ENCODE results near the gene NOD1. TPM values are rescaled to one million over a fixed set of nuclear protein-coding genes. Genes with fewer than 3 reads are reported as not detected.

Gene NOD1
- total RNA-seq, 1 experiment from 2014 or later, result 13.5 TPM

DNA sequence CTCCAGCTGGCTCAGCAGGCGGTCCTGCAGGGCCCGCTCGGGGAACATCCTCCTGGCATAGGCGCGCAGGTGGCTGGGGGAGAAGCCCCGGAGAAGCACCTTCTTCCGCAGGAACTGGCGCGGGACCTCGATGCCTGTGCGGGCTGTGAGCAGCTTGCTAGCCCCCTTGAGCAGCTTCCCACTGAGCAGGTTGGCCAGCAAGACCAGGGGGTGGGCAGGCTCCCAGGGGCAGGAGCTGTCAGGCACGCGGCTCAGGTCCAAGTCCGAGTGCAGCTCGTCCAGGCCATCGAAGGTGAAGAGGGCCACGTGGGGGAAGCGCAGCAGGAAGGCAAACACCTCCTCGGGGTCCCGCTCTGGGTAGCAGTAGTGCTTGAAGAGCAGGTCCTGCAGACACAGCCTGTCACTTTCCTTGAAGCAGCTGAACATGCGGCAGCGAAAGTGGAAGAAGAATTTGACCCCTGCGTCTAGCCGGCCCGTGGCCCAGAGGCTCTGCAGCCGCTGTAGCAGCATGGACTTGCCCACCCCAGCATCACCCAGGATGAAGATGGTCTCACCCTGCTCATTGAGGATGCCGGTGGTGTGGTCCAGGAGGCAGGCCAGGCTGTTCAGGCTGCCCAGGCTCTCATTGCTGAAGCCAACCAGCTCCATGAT lies 26.2 kb downstream of the NOD1 start:
- Histone ChIP-seq H3K4me3 (ENCODE audit: insufficient read depth, low read depth, low read length) (no peak overlapping the region), H3K27me3 (ENCODE audit: control insufficient read depth, insufficient read depth, low read length) (no peaks in the 10 kb centered on the region), H3K36me3 (replicated peaks; ENCODE audit: control insufficient read depth, insufficient read depth, low read length) (no peaks in the 10 kb centered on the region; the same call in 1 of the 2 replicates)
- DNase-seq, result peak; percentile 52

DNA sequence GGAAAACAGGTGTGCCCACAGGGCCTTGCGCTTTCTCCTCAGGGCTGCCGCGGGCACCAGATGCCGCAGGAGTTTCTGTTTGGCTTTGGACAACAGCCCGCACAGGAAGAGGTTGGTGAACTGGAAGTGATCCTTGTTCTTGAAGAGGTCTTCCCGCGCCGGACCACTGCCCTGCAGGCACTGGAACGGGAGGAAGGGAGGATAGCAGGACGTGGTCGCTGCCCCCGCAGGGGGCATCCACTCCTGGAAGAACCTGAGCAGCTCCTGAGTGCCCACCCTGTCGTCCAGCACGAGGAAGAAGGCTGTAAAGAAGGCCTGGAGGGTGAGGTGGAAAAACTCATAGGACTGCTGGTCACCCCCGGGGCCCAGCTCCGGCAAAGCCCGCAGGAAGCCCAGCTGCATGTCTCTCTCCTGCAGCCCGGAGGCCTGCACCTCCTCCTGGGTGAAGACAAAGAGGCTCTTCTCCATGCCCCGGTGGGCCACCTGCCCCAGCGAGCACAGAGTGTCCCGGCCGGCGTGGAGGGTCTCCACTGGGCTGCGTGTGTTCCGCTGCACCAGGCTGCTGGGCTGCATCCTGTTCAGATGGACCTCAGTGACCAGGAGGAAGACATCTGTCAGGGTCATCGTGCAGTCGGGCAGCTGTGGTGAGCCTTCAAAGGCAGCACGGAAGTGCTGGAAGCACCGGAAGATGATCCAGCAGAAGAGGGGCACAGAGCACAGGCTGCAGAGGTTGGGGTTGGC lies 26.9 kb downstream of the NOD1 start:
- H3K4me3 ChIP-seq (ENCODE audit: insufficient read depth, low read depth, low read length), result no peak overlapping the region
- H3K36me3 ChIP-seq (replicated peaks; ENCODE audit: control insufficient read depth, insufficient read depth, low read length), result no peaks in the 10 kb centered on the region; the same call in 1 of the 2 replicates
- peak; percentile 64 for DNase-seq
- no peaks in the 10 kb centered on the region for H3K27me3 ChIP-seq (ENCODE audit: control insufficient read depth, insufficient read depth, low read length)

DNA sequence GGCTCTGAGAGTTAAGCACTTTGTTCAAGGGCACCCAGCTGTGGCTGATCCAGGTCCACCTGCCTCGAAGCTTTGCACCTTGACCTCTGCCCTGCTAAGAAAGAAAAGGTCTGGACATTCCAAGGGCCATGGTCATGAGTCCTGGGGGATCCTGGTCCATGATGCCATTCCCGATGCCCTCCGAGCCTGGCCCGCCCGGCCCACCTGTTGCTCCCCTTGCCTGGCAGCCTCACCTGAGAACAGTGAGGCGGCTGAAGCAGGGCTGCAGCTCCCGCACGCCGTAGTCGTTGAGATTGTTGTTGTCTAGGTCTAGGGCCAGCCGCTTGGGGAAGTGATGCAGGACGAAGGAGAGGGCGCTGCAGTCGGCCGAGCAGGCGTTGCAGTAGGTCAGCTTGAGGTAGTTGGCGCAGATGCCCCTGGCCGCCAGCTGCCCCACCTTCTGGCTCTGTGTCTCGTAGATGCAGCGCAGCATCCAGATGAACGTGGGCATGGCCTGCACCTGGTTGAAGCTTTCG lies 27.5 kb downstream of the NOD1 start:
- no peaks in the 10 kb centered on the region; the same call in 1 of the 2 replicates for H3K36me3 ChIP-seq (replicated peaks; ENCODE audit: control insufficient read depth, insufficient read depth, low read length)
- peak; percentile 43 for DNase-seq
- H3K4me3 ChIP-seq (ENCODE audit: insufficient read depth, low read depth, low read length), result no peak overlapping the region

DNA sequence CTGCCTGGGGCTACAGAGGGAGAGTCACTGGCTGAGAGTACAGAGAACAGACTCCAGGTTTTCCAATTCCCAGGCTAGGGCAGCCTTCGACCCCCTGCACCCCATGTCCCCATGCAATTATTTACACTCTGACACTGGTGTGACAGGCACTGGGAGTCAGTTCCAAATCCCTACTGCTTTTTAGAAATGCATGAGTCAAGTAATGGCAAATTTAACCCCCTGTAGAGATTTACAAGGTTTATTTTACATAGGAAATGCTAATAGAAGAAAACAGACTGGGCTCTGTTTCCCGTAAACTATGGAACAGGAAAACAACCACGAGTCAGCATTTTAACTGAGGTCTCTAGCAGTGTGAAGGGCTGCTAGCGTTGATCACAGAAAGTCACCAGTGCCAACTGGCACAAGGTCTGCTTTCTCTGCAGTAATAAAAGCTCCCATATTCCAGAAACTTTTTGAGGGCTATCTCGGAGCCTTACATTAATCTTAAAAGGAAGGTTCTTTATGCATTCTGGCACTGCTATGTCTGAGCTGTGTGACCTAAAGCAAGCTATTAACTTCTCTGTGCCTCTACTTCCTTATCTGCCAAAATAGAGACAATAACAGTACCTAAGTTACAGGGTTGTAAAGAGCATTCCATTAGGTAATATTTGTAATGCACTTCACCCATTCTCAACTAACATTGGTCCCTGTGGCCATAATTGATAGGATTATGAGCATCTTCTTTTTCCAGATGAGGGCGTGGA lies 28.2 kb downstream of the NOD1 start:
- Histone ChIP-seq H3K4me3 (ENCODE audit: insufficient read depth, low read depth, low read length) (no peak overlapping the region), H3K27me3 (ENCODE audit: control insufficient read depth, insufficient read depth, low read length) (no peaks in the 10 kb centered on the region), H3K36me3 (replicated peaks; ENCODE audit: control insufficient read depth, insufficient read depth, low read length) (no peaks in the 10 kb centered on the region; the same call in 1 of the 2 replicates)
- peak; percentile 57 for DNase-seq

More for the DNA sequence above, 27.5 kb downstream of the NOD1 start:
- H3K27me3 ChIP-seq (ENCODE audit: control insufficient read depth, insufficient read depth, low read length), result no peaks in the 10 kb centered on the region

DNA sequence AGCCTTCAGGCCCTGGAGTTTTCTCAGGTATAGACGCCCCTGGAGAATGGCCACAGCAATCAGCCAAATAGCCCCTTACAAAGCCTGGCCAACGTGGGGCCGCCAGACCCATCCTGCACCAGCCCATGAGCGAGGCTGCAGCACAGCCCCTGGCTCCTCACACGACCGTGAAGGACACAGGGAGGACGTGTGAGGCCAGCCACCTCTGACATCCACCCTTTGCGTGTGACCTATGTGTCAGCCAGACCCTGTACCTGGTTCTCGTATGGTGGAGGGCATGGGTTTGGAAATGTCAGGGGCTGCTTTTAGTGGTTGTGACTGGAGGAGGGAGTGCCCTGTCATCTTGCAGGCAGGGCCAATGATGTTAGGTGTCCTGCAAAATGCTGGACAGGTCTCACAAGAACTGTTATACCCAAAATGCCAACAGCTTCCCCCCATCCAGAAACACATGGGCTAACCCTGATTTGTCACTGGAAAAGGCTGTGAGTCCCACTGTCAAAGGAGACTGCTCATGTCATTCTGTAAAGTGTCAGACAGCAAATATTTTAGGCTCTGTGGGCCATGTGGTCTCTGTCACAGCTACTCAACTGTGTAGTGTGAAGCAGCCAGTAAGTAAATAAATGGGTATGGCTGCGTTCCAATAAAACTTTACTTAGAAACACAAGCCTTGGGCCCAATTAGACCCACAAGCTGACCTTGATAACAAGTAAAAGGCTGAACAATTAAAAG lies 30.0 kb downstream of the NOD1 start:
- DNase-seq, result no peak
- Histone ChIP-seq H3K27me3 (ENCODE audit: control insufficient read depth, insufficient read depth, low read length) (no peaks in the 10 kb centered on the region), H3K4me3 (ENCODE audit: insufficient read depth, low read depth, low read length) (no peak overlapping the region), H3K36me3 (replicated peaks; ENCODE audit: control insufficient read depth, insufficient read depth, low read length) (peaks cover 1% of the 10 kb centered on the region)

DNA sequence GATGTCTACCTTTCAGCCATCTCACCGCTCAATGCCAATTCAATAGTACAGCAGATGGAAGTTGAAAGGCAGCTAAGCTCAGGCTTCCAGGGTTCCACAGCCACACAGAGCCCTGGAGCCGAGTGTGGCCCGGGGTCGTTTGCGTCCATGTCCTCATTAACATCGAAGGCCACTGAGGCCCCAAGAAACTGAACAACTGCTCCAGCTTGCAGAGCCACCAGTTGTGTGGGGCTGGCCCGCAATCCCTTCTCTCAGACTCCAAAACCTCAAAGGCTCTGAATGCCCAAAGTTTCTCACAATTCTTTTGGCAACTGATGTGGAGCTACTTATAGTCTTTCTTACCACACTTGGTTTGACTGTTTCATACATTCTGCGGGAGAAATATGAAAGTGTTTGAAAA lies 31.1 kb downstream of the NOD1 start:
- H3K4me3 ChIP-seq (ENCODE audit: insufficient read depth, low read depth, low read length), result no peak overlapping the region
- H3K27me3 ChIP-seq (ENCODE audit: control insufficient read depth, insufficient read depth, low read length), result no peaks in the 10 kb centered on the region
- H3K36me3 ChIP-seq (replicated peaks; ENCODE audit: control insufficient read depth, insufficient read depth, low read length), result peaks cover 1% of the 10 kb centered on the region
- DNase-seq, result no peak

DNA sequence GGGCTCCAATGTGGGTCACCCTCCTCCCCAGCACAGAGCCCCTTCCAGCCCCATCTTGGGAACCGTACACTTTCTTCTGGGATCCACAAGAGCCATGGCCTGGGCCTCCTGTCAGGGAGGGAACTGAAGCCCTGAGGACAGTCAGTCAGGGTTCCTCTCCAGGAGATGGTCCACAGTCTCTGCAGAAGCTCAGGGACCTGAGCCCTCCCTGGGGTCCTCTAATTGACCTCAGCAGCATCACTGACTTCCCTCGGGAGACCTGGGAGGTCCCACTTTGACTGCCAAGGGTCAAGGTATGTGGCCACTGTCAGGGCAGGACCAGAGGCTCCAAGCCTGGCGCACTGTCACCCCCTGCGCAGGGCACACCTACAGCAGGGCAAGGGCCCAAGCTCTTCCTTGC lies 32.3 kb downstream of the NOD1 start:
- Histone ChIP-seq H3K27me3 (ENCODE audit: control insufficient read depth, insufficient read depth, low read length) (no peaks in the 10 kb centered on the region), H3K36me3 (replicated peaks; ENCODE audit: control insufficient read depth, insufficient read depth, low read length) (peaks cover 1% of the 10 kb centered on the region; the same call in 1 of the 2 replicates), H3K4me3 (ENCODE audit: insufficient read depth, low read depth, low read length) (no peak overlapping the region)
- no peak for DNase-seq

DNA sequence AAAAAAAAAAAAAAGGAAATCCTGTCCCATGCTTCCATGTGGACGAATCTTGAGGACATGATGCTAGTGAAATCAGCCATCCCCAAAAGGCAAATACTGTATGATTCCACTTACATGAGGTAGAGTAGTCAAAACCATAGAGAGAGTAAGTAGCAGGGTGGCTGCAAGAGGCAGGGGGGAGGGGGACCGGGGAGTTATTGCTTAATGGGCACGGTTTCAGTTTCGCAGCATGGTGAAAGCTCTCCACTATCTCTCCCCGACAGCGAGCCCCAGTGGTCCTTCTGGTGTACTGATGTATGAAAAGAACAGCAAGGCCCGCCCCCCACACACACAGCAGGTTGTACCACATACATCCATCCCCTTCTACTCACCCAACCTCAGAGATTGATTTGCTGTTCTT lies 32.8 kb downstream of the NOD1 start:
- no peaks in the 10 kb centered on the region for H3K27me3 ChIP-seq (ENCODE audit: control insufficient read depth, insufficient read depth, low read length)

DNA sequence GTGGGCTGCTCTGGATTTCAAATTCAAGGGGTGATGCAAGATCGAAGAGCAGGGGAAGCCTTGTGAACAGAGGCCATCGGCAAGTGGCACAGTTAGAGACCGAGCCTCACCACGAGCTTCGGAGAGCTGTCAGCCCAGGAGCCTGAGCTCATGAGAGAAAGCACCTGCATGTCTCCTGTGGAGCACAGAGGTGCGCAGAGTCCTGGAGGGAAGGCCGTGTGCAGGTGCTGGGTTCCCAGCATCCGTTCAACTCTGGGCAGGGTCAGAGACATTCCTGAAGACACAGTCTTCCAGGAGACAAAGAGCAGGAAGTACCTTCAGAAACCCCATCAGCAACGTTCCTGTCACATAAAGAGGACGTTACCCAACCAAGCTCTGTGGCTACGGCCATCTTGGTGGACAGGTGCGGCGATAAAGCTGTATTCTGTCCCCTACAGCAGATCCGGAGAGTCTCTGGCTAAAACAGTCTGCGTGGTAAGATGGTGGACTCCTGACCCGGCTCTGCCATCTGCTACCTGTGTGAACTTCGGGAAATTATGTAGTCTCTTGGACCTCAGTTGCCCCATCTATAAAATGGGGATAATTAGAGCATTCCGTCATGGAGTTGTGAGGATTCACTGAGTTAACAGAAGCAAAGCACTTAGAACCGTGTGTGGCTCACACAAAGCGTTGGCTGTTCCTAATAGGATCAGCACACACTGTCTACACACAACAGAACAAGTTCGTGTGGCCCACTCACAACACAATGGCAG lies 40.6 kb downstream of the NOD1 start:
- H3K27me3 ChIP-seq (ENCODE audit: control insufficient read depth, insufficient read depth, low read length), result no peaks in the 10 kb centered on the region
- H3K4me3 ChIP-seq (ENCODE audit: insufficient read depth, low read depth, low read length), result no peak overlapping the region
- DNase-seq, result no peak
- no peaks in the 10 kb centered on the region; the same call in 1 of the 2 replicates for H3K36me3 ChIP-seq (replicated peaks; ENCODE audit: control insufficient read depth, insufficient read depth, low read length)

More for the DNA sequence above, 32.8 kb downstream of the NOD1 start:
- DNase-seq, result peak; percentile 74
- no peak overlapping the region for H3K4me3 ChIP-seq (ENCODE audit: insufficient read depth, low read depth, low read length)
- peaks cover 1% of the 10 kb centered on the region; the same call in 1 of the 2 replicates for H3K36me3 ChIP-seq (replicated peaks; ENCODE audit: control insufficient read depth, insufficient read depth, low read length)

DNA sequence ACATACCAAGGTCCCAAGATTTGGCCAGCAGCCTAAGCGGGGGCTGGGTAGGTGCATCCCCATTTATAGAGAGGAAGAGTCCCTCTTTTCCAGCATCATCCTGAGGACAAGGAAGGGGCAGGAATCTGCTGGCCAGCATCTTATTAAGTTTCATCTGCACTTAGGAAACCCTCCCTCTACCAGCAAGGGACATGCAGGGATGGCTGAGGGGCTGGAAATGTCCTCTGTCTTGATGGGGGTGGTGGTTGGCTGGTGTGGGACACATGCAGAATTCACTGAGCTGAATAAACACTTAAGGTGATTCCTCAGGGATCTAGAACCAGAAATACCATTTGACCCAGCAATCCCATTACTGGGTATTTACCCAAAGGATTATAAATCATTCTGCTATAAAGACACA lies 42.1 kb downstream of the NOD1 start:
- H3K27me3 ChIP-seq (ENCODE audit: control insufficient read depth, insufficient read depth, low read length), result no peaks in the 10 kb centered on the region
- DNase-seq, result no peak
- H3K36me3 ChIP-seq (replicated peaks; ENCODE audit: control insufficient read depth, insufficient read depth, low read length), result no peaks in the 10 kb centered on the region; the same call in 1 of the 2 replicates

DNA sequence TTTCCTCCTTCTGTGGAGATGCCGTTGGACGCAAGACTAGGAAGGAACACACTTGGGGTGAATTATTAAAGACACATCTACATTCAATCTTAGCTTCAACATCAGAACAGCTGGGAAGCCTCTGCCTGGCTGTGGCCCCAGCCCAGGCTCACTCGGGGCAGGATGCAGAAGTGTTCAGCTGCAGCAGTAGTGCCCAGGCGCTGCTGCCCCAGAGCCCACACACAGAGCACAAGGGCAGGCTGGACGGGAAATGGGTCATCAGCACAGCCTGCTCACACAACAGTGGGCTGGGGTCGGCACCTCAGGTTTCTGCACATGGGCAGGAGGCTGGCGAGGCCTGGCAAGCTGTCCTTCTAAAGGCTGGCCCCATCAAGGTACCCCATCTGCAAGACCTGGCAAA lies 42.5 kb downstream of the NOD1 start:
- Histone ChIP-seq H3K4me3 (ENCODE audit: insufficient read depth, low read depth, low read length) (no peak overlapping the region), H3K36me3 (replicated peaks; ENCODE audit: control insufficient read depth, insufficient read depth, low read length) (no peaks in the 10 kb centered on the region; the same call in 1 of the 2 replicates), H3K27me3 (ENCODE audit: control insufficient read depth, insufficient read depth, low read length) (no peaks in the 10 kb centered on the region)
- no peak for DNase-seq

More for the DNA sequence above, 42.1 kb downstream of the NOD1 start:
- no peak overlapping the region for H3K4me3 ChIP-seq (ENCODE audit: insufficient read depth, low read depth, low read length)

DNA sequence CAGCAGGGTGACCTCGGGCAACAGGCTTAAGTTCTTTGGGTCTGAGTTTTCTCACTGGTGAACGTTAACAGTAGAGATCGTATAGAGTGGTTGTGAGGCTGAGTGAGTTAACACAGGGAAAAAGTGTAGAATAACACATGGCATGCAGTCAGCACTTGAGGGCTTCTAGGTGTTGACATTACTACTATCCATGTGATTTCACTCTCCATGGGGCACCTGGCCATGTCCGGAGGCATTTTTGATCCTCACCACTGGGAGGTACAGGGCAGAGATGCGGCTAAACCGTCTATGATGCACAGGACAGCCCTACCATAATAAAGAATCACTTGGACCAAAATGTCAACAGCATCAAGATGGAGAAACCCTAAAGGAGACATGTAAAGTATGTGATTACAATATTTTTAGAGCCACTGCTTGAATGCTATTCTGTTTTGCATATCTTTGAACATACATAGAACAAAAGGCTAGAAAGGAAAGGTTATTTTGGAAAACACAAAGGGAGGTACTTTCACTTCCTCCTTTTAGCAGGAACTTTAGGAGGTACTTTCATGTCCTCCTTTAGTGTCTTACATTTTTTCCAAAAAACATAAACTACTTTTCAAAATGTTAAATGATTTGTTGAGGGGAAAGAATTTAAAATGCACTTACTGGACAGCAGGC lies 44.3 kb downstream of the NOD1 start:
- H3K27me3 ChIP-seq (ENCODE audit: control insufficient read depth, insufficient read depth, low read length), result no peaks in the 10 kb centered on the region
- no peak overlapping the region for H3K4me3 ChIP-seq (ENCODE audit: insufficient read depth, low read depth, low read length)
- no peak for DNase-seq
- H3K36me3 ChIP-seq (replicated peaks; ENCODE audit: control insufficient read depth, insufficient read depth, low read length), result no peaks in the 10 kb centered on the region; the same call in 1 of the 2 replicates

DNA sequence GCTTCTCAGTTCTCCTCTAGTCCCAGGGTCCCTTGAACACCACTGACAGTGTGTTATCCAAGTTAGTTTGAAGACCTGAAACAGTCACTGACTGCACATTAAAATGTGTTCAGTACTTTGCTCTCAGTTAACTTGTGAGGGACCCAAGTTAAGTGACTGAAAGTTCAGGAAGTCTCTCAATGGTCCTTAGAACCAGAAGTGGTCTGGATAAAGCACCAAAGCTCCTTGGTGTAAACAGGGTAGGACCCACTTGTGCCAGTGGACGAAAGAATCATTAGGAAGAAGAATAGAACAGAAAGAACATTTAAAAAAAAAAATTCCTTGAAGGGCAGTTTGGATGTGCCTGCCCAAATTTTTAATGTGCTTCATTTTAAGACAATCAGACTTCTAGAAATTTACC lies 45.1 kb downstream of the NOD1 start:
- no peaks in the 10 kb centered on the region; the same call in 1 of the 2 replicates for H3K36me3 ChIP-seq (replicated peaks; ENCODE audit: control insufficient read depth, insufficient read depth, low read length)
- no peak overlapping the region for H3K4me3 ChIP-seq (ENCODE audit: insufficient read depth, low read depth, low read length)
- no peaks in the 10 kb centered on the region for H3K27me3 ChIP-seq (ENCODE audit: control insufficient read depth, insufficient read depth, low read length)
- no peak for DNase-seq
